ENCODE data around the gene USF3. TPM values are rescaled to one million over a fixed set of nuclear protein-coding genes. Genes with fewer than 3 reads are reported as not detected.

The USF3 gene
- total and polyA plus RNA-seq, 2 of the 8 experiments (the other 6 are each of a cell fraction or from before 2014, with no cell fraction given), result 9.6 to 18.5 TPM

DNA sequence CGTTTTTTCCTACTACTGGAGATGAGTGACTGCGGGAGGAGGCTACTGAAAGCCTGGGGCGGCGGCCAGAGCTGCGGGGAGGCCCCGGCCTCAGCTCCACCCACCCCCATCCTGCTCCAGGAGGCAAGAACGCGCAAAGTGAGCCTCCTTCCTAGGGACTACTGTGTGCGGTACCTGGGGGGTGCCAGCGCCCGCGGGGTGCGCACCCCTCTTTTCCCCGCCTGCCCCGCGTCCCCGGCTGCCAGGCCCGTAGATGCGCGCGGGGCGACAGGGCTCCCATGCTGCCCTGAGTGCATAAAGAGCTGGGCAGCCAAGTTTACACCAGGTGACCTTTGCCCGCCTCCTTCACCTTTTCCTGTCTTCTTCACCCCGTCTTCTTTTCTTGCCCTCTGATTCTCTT lies 2.5 kb upstream of the USF3 start:
- Histone ChIP-seq H4K91ac (replicated peaks; ENCODE audit: insufficient read length, low read length) (no peak overlapping the region), H3K27me3 (replicated peaks in 1 of 4; ENCODE audit: control insufficient read depth in 3 of 4, extremely low read depth in 1 of 4, insufficient read depth in 3 of 4, low read length in 3 of 4) (no peaks in the 10 kb centered on the region), H2BK12ac (ENCODE audit: low read depth, low read length) (no peak overlapping the region), H3K36me3 (ENCODE audit: control insufficient read depth in 2 of 4, insufficient read depth in 4 of 4, low read length in 3 of 4) (no peaks in the 10 kb centered on the region), H3K9ac (replicated peaks in 1 of 4; ENCODE audit: extremely low read depth in 1 of 4, low read depth in 3 of 4, low read length in 3 of 4) (peak overlapping the region in 1 of 4 experiments; percentile 2; a peak in 2 of 7 replicates), H2AFZ (ENCODE audit: low read length) (peak overlapping the region; percentile 26; the same call in 1 of the 2 replicates), H3K23ac (ENCODE audit: insufficient read length) (no peak overlapping the region), H3K4me1 (replicated peaks in 1 of 4; ENCODE audit: control insufficient read depth in 3 of 4, insufficient read depth in 4 of 4, low read length in 3 of 4) (peaks cover 0 to 11% (median 0%) of the 10 kb centered on the region in 4 experiments; a peak in 4 of 7 replicates), H3K4ac (replicated peaks; ENCODE audit: insufficient read length, low read depth, low read length) (no peak overlapping the region), H4K20me1 (replicated peaks in 1 of 2; ENCODE audit: control insufficient read depth in 1 of 2, insufficient read depth in 2 of 2, low read length in 2 of 2) (no peaks in the 10 kb centered on the region), H3K27ac (ENCODE audit: low read depth, low read length) (no peak overlapping the region), H2AK5ac (ENCODE audit: low read depth, low read length) (no peak overlapping the region), H2BK20ac (ENCODE audit: low read length) (no peak overlapping the region), H3K14ac (ENCODE audit: insufficient read length) (no peak overlapping the region), H3K79me2 (ENCODE audit: control insufficient read depth in 1 of 2, insufficient read depth in 2 of 2, low read length in 2 of 2) (peaks cover 0 to 22% of the 10 kb centered on the region in 2 experiments; a peak in 2 of 4 replicates), H2BK120ac (replicated peaks; ENCODE audit: low read depth, low read length) (no peak overlapping the region), H3K23me2 (ENCODE audit: low read depth, low read length) (peaks cover 12% of the 10 kb centered on the region), H4K8ac (ENCODE audit: extremely low read depth, insufficient read depth, low read length) (peak overlapping the region; percentile 87; the same call in 1 of the 2 replicates), H3K18ac (ENCODE audit: extremely low read depth, low read length) (peak overlapping the region; percentile 71), H2BK15ac (ENCODE audit: low read length) (no peak overlapping the region), H3K9me3 (ENCODE audit: insufficient read depth in 2 of 2, low read depth in 1 of 2, low read length in 1 of 2) (no peaks in the 10 kb centered on the region), H2BK5ac (ENCODE audit: low read depth, low read length) (no peak overlapping the region), H3K4me2 (ENCODE audit: insufficient read depth in 1 of 2, low read depth in 2 of 2, low read length in 2 of 2) (peak overlapping the region; percentile 66 to 94), H4K5ac (ENCODE audit: insufficient read length, low read depth, low read length) (no peak overlapping the region), H3K4me3 (ENCODE audit: extremely low read depth in 1 of 4, insufficient read depth in 2 of 4, low read depth in 3 of 4, low read length in 4 of 4) (peak overlapping the region; percentile 26 to 58 (median 34)), H3K56ac (replicated peaks; ENCODE audit: insufficient read length, low read depth, low read length) (no peak overlapping the region), H3K79me1 (ENCODE audit: low read depth, low read length) (no peaks in the 10 kb centered on the region; the same call in 1 of the 2 replicates)
- CTCF ChIA-PET (ENCODE audit: partially characterized antibody), result interaction anchor here (0.7 to 1.4 kb wide), 7 partner anchors 10 to 206 kb away, joined by 3 to 5 read pairs (median 3); no protein-coding TSS in a partner anchor
- POLR2A ChIA-PET (ENCODE audit: partially characterized antibody), result interaction anchor here (0.9 to 1.9 kb wide), 4 partner anchors 13 to 47 kb away, joined by 3 to 5 read pairs (median 5); partner anchors contain the start of gene NAA50
- DNase-seq (ENCODE audit: low read depth in 1 of 2, low spot score in 2 of 2) (peak in 1 of 2 experiments; percentile 64), FAIRE-seq (no peak)
- WGBS, 2 experiments (ENCODE audit: extremely low coverage in 1 of 2, insufficient coverage in 1 of 2, insufficient read length in 1 of 2, insufficient replicate concordance in 2 of 2, low coverage in 1 of 2, low lambda C conversion rate in 2 of 2, missing lambda C conversion rate in 1 of 2), result 17% methylated on average over 24 of the region's 24 CpGs; no CpG with 5 or more reads in 1 of the 2 experiments
- TF ChIP-seq RXRA (IDR thresholded peaks at IDR 0.05; ENCODE audit: insufficient read depth, low read depth, low read length), result no peak
- no peak for TF ChIP-seq NANOG (IDR thresholded peaks at IDR 0.05; ENCODE audit: insufficient read depth, low read depth, low read length, poor library complexity, severe bottlenecking)
- TF ChIP-seq FOSL1 (IDR thresholded peaks at IDR 0.05; ENCODE audit: insufficient read depth, low read depth, low read length), result no peak
- TF ChIP-seq MAFK (IDR thresholded peaks at IDR 0.05; ENCODE audit: low read depth, low read length), result no peak
- peak; percentile 55 for TF ChIP-seq ASH2L (IDR thresholded peaks at IDR 0.05; ENCODE audit: low read length)
- no peak for TF ChIP-seq SP1 (IDR thresholded peaks at IDR 0.05; ENCODE audit: low read depth, low read length)

Data from H1 (cell line).